Epithelial cell of esophagus (primary cell): ENCODE measurements around the gene BCKDHA.
"Not testable (repeated sequence)": the region's sequence is repeated elsewhere in the genome, so short reads cannot be mapped to it uniquely, and the experiment has no call there.

ENCODE experiments used
- DNase-seq: peaks from one replicate; pipeline ENCODE4 v3.0.0; 2010; ENCODE audit warnings: low read depth
- H3K4me3 ChIP-seq: 2 replicates; pipeline ENCODE4 v1.5.1; 2011; ENCODE audit warnings: mild to moderate bottlenecking, low read length, control low read depth
- TF ChIP-seq, protein P1 (sequence below): IDR thresholded peaks from 2 replicates; pipeline ENCODE4 v1.5.1; 2011; ENCODE audit warnings: low read depth, mild to moderate bottlenecking, low read length, control low read depth, inconsistent platforms; ENCODE audit not compliant: insufficient read depth; ENCODE audit errors: missing control alignments

Gene BCKDHA

GRCh38 chr19:41367848-41368301, 29.7 kb upstream of the BCKDHA start:
- peak; percentile 90 for DNase-seq
- TF ChIP-seq, protein P1, sequence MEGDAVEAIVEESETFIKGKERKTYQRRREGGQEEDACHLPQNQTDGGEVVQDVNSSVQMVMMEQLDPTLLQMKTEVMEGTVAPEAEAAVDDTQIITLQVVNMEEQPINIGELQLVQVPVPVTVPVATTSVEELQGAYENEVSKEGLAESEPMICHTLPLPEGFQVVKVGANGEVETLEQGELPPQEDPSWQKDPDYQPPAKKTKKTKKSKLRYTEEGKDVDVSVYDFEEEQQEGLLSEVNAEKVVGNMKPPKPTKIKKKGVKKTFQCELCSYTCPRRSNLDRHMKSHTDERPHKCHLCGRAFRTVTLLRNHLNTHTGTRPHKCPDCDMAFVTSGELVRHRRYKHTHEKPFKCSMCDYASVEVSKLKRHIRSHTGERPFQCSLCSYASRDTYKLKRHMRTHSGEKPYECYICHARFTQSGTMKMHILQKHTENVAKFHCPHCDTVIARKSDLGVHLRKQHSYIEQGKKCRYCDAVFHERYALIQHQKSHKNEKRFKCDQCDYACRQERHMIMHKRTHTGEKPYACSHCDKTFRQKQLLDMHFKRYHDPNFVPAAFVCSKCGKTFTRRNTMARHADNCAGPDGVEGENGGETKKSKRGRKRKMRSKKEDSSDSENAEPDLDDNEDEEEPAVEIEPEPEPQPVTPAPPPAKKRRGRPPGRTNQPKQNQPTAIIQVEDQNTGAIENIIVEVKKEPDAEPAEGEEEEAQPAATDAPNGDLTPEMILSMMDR, result no peak
- H3K4me3 ChIP-seq, result no peak overlapping the region

GRCh38 chr19:41369769-41370168, 27.8 kb upstream of the BCKDHA start:
- H3K4me3 ChIP-seq, result no peak overlapping the region
- TF ChIP-seq, protein P1, result no peak
- no peak for DNase-seq

- DNase-seq, H3K4me3 ChIP-seq: not testable (repeated sequence)
Observed at GRCh38 chr19:41371119-41371518, 26.5 kb upstream of the BCKDHA start.

DNA sequence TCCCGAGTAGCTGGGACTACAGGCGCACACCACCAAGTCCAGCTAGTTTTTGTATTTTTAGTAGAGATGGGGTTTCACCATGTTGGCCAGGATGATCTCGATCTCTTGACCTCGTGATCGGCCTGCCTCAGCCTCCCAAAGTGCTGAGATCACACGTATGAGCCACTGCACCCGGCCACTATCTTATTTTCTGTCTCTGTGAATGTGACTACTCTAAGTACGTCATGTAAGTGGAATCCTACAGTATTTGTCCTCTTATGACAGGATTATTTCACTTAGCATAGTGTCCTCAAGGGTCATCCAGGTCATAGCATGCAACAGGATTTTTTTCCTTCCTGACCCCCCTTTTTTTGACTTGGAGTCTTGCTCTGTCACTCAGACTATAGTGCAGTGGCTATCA, 26.1 kb upstream of the BCKDHA start:
- TF ChIP-seq, protein P1, result no peak
- no peak for DNase-seq
- no peak overlapping the region for H3K4me3 ChIP-seq

DNA sequence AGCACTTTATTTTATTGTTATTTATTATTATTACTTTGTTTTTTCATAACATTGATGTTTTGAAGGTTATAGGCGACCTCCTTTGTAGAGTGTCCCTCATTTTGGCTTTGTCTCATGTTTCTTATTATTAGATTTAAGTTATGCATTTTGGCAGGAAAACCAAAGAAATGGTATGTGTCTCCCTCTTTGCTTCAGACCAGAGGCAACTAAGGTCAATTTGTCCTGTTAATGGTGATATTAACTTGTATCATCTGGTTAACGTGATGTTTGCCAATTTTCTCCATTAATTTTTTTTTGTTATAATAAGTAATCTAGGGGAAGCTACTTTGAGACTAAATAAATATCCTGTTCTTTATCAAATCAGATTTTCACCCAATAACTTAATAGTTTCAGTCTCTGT, 25.1 kb upstream of the BCKDHA start:
- TF ChIP-seq, protein P1, result no peak
- DNase-seq, result no peak
- H3K4me3 ChIP-seq, result no peak overlapping the region

DNA sequence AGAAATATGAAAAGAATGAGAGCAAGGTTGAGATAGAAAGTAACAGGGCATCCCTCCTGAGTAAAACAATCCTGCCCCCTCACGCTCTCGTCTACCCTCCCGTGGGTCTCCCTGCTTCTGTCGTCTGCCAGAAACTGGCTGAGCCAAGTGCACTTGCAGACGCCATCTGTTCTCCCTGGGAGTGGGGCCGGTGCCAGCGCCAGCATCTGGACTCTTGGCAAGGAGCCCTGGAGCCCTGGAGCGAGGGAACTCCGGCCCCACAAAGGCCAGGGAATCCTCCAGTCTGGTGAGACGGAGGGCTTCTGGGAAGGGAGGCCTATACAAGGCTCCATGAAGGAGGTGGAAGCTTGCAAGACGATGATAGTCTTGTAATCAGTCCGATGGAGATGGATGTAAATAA, 23.6 kb upstream of the BCKDHA start:
- H3K4me3 ChIP-seq, result no peak overlapping the region
- TF ChIP-seq, protein P1, result no peak
- DNase-seq, result peak; percentile 48

- H3K4me3 ChIP-seq, result peak within 1 kb of the TSS; percentile 68
- DNase-seq, result peak; percentile 53
- TF ChIP-seq, protein P1, result no peak
Observed at GRCh38 chr19:41376241-41376997, 21.2 kb upstream of the BCKDHA start, which contains the start of gene TMEM91. TSS of gene TMEM91 (plus strand) at chr19:41376533. CDS start at chr19:41378310, 1,777 bp downstream.
